ENCODE data around the gene VSIG10L2.

The VSIG10L2 gene

GRCh38 chr11:125933030-125933813 lies 12.6 kb upstream of the VSIG10L2 start:
- ChIA-PET POLR2A (no interaction called here), CTCF (no interaction called here)
- TF ChIP-seq HDGF (IDR thresholded peaks at IDR 0.05; ENCODE audit: borderline replicate concordance) (no peak), LEF1 (IDR thresholded peaks at IDR 0.05; ENCODE audit: borderline replicate concordance) (no peak), SP1 (IDR thresholded peaks at IDR 0.05) (no peak), FOXM1 (IDR thresholded peaks at IDR 0.05; ENCODE audit: borderline replicate concordance) (no peak), NFRKB (IDR thresholded peaks at IDR 0.05) (no peak), ELF4 (IDR thresholded peaks at IDR 0.05) (no peak), CTBP1 (IDR thresholded peaks at IDR 0.05; ENCODE audit: borderline replicate concordance) (no peak), FOXA1 (IDR thresholded peaks at IDR 0.05) (no peak), BHLHE40 (IDR thresholded peaks at IDR 0.05; ENCODE audit: borderline replicate concordance) (no peak), L3MBTL2 (conservative IDR thresholded peaks at IDR 0.05) (no peak), SUZ12 (IDR thresholded peaks at IDR 0.05) (no peak)
- TF ChIP-seq, protein P1, sequence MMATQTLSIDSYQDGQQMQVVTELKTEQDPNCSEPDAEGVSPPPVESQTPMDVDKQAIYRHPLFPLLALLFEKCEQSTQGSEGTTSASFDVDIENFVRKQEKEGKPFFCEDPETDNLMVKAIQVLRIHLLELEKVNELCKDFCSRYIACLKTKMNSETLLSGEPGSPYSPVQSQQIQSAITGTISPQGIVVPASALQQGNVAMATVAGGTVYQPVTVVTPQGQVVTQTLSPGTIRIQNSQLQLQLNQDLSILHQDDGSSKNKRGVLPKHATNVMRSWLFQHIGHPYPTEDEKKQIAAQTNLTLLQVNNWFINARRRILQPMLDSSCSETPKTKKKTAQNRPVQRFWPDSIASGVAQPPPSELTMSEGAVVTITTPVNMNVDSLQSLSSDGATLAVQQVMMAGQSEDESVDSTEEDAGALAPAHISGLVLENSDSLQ (IDR thresholded peaks at IDR 0.05), result no peak
- no peak for DNase-seq (ENCODE audit: extremely low spot score)

- ChIA-PET CTCF (interaction anchor here (0.6 kb wide), 1 partner anchor 953 kb away, joined by 3 read pairs; no protein-coding TSS in a partner anchor), POLR2A (no interaction called here)
- TF ChIP-seq NFRKB (IDR thresholded peaks at IDR 0.05) (no peak), SP1 (IDR thresholded peaks at IDR 0.05) (no peak), FOXK2 (IDR thresholded peaks at IDR 0.05) (no peak), ELF4 (IDR thresholded peaks at IDR 0.05) (no peak), ARNT (IDR thresholded peaks at IDR 0.05) (no peak), FOXA1 (IDR thresholded peaks at IDR 0.05) (no peak), CTBP1 (IDR thresholded peaks at IDR 0.05; ENCODE audit: borderline replicate concordance) (no peak), HDGF (IDR thresholded peaks at IDR 0.05; ENCODE audit: borderline replicate concordance) (no peak)
- TF ChIP-seq, protein P1 (IDR thresholded peaks at IDR 0.05), result no peak
- no peak for DNase-seq (ENCODE audit: extremely low spot score)
Observed at GRCh38 chr11:125934473-125934872, 11.4 kb upstream of the VSIG10L2 start.

- no peak for TF ChIP-seq FOXA1 (IDR thresholded peaks at IDR 0.05)
- no peak for TF ChIP-seq LEF1 (IDR thresholded peaks at IDR 0.05; ENCODE audit: borderline replicate concordance)
- no peak for TF ChIP-seq SP1 (IDR thresholded peaks at IDR 0.05)
- no peak for TF ChIP-seq BHLHE40 (IDR thresholded peaks at IDR 0.05; ENCODE audit: borderline replicate concordance)
- TF ChIP-seq NFRKB (IDR thresholded peaks at IDR 0.05), result no peak
- TF ChIP-seq FOXM1 (IDR thresholded peaks at IDR 0.05; ENCODE audit: borderline replicate concordance), result no peak
- TF ChIP-seq ELF4 (IDR thresholded peaks at IDR 0.05), result no peak
- TF ChIP-seq SUZ12 (IDR thresholded peaks at IDR 0.05), result no peak
- no peak for TF ChIP-seq FOXK2 (IDR thresholded peaks at IDR 0.05)
- TF ChIP-seq ZNF384 (IDR thresholded peaks at IDR 0.05), result no peak
- TF ChIP-seq HDGF (IDR thresholded peaks at IDR 0.05; ENCODE audit: borderline replicate concordance), result no peak
- TF ChIP-seq ARNT (IDR thresholded peaks at IDR 0.05), result no peak
- ChIA-PET CTCF (interaction anchor here (0.6 kb wide), 1 partner anchor 953 kb away, joined by 3 read pairs; no protein-coding TSS in a partner anchor), POLR2A (no interaction called here)
- no peak for DNase-seq (ENCODE audit: extremely low spot score)
Observed at GRCh38 chr11:125935056-125935455, 10.8 kb upstream of the VSIG10L2 start.

GRCh38 chr11:125935618-125936199 lies 10.1 kb upstream of the VSIG10L2 start:
- no peak for TF ChIP-seq TARDBP (IDR thresholded peaks at IDR 0.05)
- TF ChIP-seq FOXM1 (IDR thresholded peaks at IDR 0.05; ENCODE audit: borderline replicate concordance), result no peak
- TF ChIP-seq CTBP1 (IDR thresholded peaks at IDR 0.05; ENCODE audit: borderline replicate concordance), result no peak
- no peak for TF ChIP-seq FOXA1 (IDR thresholded peaks at IDR 0.05)
- no peak for TF ChIP-seq ELF4 (IDR thresholded peaks at IDR 0.05)
- no peak for TF ChIP-seq SP1 (IDR thresholded peaks at IDR 0.05)
- TF ChIP-seq, protein P1 (IDR thresholded peaks at IDR 0.05), result no peak
- TF ChIP-seq LEF1 (IDR thresholded peaks at IDR 0.05; ENCODE audit: borderline replicate concordance), result no peak
- TF ChIP-seq L3MBTL2 (conservative IDR thresholded peaks at IDR 0.05), result no peak
- TF ChIP-seq BHLHE40 (IDR thresholded peaks at IDR 0.05; ENCODE audit: borderline replicate concordance), result no peak
- TF ChIP-seq HDGF (IDR thresholded peaks at IDR 0.05; ENCODE audit: borderline replicate concordance), result no peak
- no peak for TF ChIP-seq SUZ12 (IDR thresholded peaks at IDR 0.05)
- TF ChIP-seq ZNF384 (IDR thresholded peaks at IDR 0.05), result no peak
- TF ChIP-seq NFRKB (IDR thresholded peaks at IDR 0.05), result no peak
- DNase-seq (ENCODE audit: extremely low spot score), result no peak
- ChIA-PET POLR2A (no interaction called here), CTCF (interaction anchor here (1.0 kb wide), 1 partner anchor 8 kb away, joined by 3 read pairs; no protein-coding TSS in a partner anchor)

DNA sequence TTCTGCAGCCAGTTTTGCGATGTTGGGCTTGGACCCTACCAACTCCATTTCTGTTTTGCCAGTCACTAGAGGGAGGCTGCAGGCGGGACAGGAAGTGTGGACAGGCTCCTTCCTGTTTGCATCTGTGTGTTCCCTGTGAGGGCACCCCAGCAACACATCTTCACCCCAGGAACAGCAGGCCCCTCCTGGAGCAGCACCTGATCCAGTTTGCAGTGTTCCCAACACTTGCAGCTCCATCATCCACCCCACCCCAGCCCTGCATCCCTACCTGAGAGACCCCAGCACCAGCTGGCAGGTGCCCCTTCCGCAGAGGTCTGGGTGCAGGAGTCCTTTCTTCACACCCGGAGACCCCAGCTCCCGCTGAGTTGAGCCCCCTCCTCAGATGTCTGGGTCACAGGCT lies 7.4 kb upstream of the VSIG10L2 start:
- TF ChIP-seq ELF4 (IDR thresholded peaks at IDR 0.05) (no peak), LEF1 (IDR thresholded peaks at IDR 0.05; ENCODE audit: borderline replicate concordance) (no peak), ZNF384 (IDR thresholded peaks at IDR 0.05) (no peak), HDGF (IDR thresholded peaks at IDR 0.05; ENCODE audit: borderline replicate concordance) (no peak), CTBP1 (IDR thresholded peaks at IDR 0.05; ENCODE audit: borderline replicate concordance) (no peak), FOXK2 (IDR thresholded peaks at IDR 0.05) (no peak), FOXM1 (IDR thresholded peaks at IDR 0.05; ENCODE audit: borderline replicate concordance) (no peak), SP1 (IDR thresholded peaks at IDR 0.05) (no peak), NFRKB (IDR thresholded peaks at IDR 0.05) (no peak), L3MBTL2 (conservative IDR thresholded peaks at IDR 0.05) (no peak), TARDBP (IDR thresholded peaks at IDR 0.05) (no peak), SUZ12 (IDR thresholded peaks at IDR 0.05) (no peak), BHLHE40 (IDR thresholded peaks at IDR 0.05; ENCODE audit: borderline replicate concordance) (no peak), ARNT (IDR thresholded peaks at IDR 0.05) (no peak), FOXA1 (IDR thresholded peaks at IDR 0.05) (no peak)
- TF ChIP-seq, protein P1 (IDR thresholded peaks at IDR 0.05), result no peak
- POLR2A ChIA-PET, result interaction anchor here (1.2 kb wide), 1 partner anchor 123 kb away, joined by 3 read pairs; no protein-coding TSS in a partner anchor
- CTCF ChIA-PET, result interaction anchor here (1.4 kb wide), 1 partner anchor 255 kb away, joined by 4 read pairs; no protein-coding TSS in a partner anchor
- DNase-seq (ENCODE audit: extremely low spot score), result no peak
